Tibial nerve (tissue), 4 donors: ENCODE data around the gene FBXL17.

Experiments used
- EP300 ChIP-seq, 2 donors: sonication (generic); formaldehyde crosslinking; IDR thresholded peaks; one replicate each; pipeline ENCODE4 v1.6.1; 2017; ENCODE audit warnings: antibody characterized with exemption in 2 of 2, mild to moderate bottlenecking in 1 of 2
- POLR2A ChIP-seq, 2 donors: fragments of 450-650 bp; IDR thresholded peaks; one replicate each; pipeline ENCODE4 v1.6.1; 2017; ENCODE audit warnings: antibody characterized with exemption in 2 of 2, mild to moderate bottlenecking in 2 of 2, moderate library complexity in 2 of 2
- TF ChIP-seq, protein P1 (sequence below), 5 experiments: fragments of 200-600 bp in 3 of 5; fragments of 450-650 bp in 2 of 5; sonication (generic) in 3 of 5; IDR thresholded peaks; one replicate each; pipeline ENCODE4 v1.5.1; 2016 to 2019; ENCODE audit warnings: antibody characterized with exemption in 5 of 5, mild to moderate bottlenecking in 3 of 5, moderate library complexity in 2 of 5

DNA sequence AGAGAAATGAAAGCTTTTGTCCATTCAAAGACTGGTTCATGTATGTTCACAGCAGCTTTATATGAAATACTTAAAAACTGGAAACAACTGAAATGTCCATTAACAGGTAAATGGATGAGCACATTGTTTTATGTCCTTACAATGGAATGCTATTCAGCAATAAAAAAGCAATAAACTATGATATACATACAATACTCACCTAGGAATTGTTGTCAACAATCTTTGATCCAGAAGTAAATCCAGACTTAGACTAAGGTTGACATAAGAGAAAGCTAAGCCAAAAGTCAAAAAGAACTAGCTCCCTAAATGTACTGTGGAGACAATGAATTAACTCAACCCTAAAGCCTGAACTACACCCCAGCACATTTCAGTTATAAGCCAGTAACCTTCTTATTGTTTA, 54.9 kb downstream of the FBXL17 start:
- TF ChIP-seq, protein P1, sequence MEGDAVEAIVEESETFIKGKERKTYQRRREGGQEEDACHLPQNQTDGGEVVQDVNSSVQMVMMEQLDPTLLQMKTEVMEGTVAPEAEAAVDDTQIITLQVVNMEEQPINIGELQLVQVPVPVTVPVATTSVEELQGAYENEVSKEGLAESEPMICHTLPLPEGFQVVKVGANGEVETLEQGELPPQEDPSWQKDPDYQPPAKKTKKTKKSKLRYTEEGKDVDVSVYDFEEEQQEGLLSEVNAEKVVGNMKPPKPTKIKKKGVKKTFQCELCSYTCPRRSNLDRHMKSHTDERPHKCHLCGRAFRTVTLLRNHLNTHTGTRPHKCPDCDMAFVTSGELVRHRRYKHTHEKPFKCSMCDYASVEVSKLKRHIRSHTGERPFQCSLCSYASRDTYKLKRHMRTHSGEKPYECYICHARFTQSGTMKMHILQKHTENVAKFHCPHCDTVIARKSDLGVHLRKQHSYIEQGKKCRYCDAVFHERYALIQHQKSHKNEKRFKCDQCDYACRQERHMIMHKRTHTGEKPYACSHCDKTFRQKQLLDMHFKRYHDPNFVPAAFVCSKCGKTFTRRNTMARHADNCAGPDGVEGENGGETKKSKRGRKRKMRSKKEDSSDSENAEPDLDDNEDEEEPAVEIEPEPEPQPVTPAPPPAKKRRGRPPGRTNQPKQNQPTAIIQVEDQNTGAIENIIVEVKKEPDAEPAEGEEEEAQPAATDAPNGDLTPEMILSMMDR (IDR thresholded peaks at IDR 0.05), result no peak
- TF ChIP-seq POLR2A (IDR thresholded peaks at IDR 0.05), result no peak
- no peak for TF ChIP-seq EP300 (IDR thresholded peaks at IDR 0.05)
